HG03565 (cell line): Measurements from ENCODE around the gene CREB3.

Experiments
- ATAC-seq: cut with Tn5 transposase; IDR thresholded peaks from one replicate; pipeline ENCODE4 v1.9.1; 2021; ENCODE audit warnings: mild to moderate bottlenecking, moderate library complexity; ENCODE audit not compliant: unreplicated experiment

CREB3 gene

DNA sequence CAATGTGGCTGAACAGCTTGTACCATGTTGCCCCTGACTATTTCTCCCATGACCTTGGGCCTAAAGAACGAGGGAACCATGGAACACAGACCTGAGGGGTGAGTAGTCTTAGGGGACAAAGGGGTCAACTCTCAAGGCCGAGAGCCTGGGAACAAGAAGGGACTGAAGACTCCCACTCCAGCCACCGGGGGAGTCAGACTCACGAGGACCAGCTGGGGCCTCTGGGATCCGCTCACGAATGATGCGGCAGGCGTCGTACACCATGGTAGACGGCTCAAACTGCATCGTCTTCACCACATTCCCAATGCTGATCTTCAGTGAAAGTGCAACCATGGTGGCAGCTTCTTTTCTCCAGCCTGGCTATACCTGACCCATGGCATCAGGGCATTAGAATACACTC, 7.1 kb upstream of the CREB3 start:
- ATAC-seq = no peak

DNA sequence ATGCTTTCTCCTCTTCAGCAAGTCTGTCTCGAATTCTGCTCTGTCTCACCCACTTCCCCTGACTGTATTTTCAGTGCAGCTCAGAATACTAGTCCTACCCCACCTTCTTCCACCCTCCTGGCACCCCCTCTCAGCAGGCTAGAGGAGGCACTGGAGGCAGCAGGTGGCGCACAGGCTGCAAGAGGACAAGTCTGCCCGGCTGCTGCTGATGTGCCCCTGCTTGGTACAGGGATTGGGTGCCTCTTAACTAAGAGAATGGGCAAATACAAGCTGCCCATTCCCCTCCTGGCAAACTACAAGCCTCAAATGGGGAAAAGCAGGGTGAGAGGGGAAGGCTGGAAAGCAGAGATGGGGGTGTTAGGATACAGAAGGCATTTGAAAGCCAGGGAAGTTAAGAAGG, 5.5 kb upstream of the CREB3 start:
- ATAC-seq = no peak

DNA sequence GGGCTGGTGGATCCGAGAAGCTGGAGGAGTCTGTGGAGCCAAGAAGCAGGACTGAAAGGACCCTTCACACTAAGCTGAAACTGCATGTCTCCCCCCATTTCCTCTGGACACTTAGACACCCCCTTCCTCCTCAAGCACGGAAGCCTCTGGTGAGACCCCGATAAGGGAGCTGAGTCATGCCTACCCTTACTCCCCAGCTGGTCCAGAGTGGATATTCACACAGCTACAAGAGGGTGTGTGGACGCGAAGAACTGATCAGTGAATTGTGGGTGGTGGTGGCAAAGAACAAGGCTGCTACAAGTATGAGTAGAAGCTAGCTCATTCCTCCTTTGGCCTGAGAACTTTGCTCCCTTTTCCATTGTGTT, 4.8 kb upstream of the CREB3 start:
- ATAC-seq = no peak

DNA sequence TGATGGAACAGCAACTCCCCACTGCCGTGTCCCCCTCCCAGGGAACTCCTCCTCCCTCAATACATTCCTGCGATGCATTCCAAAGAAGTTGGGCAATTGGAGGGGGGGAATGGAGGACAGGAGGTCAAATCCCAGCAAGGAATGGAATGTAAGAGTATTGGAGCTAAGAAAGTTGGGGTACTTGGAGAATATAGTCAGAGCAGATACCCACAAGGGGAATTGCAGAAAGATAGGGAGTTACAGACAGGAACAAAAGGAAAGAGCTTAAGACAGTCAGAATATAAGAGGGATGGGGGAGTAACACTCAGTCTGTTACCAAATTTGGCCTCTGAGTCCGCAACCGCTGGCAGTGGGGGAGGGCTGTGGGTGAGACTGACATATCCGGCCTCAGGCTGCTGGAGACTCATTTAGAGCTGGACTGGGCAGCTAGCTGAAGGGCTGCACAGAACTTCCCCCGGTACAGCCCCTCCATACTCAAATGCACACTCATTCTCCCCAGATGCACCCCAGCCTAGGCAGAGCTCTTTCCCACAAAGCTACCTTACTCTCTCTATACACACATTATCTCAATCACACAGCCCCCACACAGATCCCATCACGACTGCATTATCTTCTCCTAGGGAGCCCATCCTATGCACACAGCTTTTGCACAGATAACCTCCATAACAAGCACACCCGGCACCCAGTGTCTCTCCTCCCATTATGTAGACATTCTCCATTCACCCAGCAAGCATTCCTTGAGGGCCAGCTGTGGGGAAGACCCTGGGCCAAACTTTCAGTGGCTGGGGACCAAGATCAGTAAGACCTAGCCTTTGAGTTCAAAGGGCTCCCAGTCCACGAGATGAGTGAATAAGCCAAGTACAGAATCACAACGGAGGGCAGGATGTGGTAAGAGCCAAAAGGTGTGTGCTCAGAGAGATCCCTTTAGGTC, 4.2 kb upstream of the CREB3 start:
- ATAC-seq = no peak

DNA sequence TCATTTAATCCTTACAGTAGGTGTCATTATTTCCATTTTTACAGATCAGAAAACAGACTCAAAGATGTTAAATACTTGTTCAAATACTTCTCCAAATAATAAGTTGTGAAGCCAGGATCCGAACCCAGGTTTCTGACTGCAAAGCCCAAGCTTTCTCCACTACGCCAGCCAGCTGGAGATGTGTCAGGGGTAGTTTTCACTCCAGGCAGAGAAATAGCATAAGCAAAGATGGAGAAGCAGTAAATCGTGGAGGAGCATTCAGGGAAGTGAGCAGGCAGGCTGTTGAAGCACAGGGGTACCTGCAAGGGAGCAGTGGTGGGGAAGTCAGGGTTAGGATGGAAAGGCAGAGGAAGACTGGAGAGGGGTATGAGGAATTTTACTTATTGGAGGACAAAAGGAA, 3.4 kb upstream of the CREB3 start:
- ATAC-seq = no peak

DNA sequence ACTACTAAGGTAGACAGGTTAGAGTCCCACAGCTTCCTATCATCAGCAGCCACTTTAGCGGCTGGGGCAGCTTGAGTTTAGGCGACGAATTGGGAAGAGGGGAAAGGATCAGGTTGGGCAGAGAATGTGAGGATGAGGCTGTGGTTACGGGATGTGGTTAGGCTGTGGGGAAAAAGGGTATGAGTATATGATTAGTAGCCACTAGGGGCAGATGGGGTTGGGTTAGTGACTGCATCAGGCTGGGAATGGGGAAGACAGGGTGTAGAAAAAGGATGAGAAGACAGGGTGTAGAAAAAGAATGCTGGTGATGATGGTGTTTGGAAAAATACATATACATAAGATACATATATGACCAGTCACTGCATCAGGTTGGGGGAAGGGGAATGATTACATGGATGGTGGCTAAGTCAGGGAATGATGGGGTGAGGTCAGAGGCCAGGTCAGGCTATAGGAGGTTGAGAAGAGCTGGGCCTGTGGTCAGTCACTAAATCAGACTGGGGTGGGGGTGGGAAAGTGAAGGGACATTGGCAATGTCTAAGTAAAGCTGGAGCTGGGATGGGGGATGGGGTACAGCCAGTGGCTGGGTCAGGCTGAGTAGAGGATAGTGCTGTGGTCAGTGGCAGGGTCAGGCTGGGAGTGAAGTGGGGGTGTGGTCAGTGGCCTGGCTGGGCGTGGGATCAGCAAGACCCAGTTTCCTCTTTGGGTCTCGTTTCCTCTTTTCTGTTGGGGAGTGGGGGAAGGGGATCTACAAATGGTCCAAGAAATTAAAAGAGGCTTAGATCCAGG, 2.6 kb upstream of the CREB3 start:
- ATAC-seq = no peak

DNA sequence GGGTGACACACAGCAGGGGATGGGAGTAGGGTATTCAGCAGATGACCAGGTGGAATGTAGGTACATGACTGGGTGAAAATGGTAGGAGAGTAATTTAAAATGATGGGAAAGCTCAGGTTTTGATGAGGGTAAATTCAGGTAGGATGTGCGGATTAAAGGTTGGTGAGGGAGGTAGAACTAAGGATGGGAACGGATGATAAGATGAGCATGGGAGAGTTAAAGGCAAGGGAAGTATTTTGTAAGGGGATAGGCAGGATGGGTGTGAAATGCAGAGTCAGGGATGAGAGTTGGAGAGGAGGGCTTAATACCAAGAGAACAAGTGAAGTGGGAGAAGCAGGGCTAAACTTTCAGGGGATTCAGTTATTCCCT, 2.0 kb upstream of the CREB3 start:
- no peak for ATAC-seq

DNA sequence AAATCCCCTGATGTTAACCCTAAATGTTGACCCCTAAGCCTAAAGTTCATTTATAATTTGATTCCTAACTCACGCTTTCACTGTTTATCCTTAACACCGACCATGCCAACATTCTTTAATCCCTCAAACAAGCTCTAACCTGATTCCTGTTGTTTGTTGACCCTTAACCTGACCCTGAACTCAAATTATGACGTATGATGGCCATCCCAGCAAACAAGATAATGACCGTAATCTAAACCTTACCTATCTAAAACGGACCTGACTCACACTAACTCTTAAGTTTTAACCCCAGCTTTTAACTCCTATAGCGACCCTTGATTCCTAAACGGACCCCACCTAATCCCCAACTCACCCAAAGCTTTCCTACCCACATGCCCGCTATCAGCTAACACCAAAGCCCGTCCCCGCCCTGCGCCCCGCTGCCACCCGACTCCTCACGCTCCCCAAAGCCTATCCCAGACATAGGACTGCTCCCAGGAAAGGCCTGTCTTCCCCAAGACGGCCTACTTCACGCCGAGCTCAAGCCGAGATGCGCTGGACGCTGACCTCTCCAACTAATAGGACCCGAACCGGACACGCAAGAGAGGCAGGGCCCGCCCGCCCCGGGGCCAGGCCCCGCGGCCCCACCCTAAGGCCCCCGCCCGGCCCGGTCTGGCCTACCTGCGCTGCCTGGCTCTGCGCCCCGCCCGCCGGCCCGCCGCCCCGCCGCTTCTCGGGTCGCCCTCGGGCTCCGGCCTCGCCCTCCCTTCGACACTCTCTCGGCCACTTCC, 866 bp upstream of the CREB3 start:
- no peak for ATAC-seq

DNA sequence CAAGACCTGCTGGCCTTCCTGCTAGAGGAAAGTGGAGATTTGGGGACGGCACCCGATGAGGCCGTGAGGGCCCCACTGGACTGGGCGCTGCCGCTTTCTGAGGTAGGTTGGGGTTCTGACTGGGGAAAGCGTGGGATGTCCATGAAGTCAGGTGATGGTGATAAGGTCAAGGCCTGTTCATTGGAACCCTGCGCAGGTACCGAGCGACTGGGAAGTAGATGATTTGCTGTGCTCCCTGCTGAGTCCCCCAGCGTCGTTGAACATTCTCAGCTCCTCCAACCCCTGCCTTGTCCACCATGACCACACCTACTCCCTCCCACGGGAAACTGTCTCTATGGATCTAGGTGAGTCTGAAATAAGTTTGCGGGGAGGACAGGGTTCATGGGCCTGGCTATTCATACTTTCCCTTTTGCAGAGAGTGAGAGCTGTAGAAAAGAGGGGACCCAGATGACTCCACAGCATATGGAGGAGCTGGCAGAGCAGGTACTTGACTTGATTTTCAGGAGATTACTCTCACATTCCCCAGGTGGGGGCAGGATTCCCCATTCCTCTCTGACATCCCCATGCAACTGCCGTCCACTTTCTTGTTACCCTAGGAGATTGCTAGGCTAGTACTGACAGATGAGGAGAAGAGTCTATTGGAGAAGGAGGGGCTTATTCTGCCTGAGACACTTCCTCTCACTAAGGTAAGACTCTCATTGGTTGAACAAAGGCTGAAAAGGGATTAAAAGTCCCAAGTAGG, 505 bp downstream of the CREB3 start:
- ATAC-seq = no peak

DNA sequence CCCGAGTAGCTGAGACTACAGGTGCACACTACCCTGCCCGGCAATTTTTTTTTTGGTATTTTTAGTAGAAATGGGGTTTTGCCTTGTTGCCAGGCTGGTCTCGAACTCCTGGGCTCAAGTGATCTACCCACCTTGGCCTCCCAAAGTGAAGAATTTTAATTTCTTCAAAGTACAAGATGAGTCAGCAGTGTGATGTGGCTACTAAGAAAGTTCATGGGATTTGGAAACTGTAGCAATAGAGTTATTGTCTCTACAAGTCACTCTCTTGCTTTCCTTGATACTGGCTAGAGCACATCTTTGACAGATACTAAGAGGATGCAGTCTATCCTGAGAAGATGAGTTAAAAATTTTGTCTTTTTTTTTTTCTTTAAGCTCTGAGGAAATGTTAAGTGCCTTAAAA, 1.6 kb downstream of the CREB3 start:
- no peak for ATAC-seq

DNA sequence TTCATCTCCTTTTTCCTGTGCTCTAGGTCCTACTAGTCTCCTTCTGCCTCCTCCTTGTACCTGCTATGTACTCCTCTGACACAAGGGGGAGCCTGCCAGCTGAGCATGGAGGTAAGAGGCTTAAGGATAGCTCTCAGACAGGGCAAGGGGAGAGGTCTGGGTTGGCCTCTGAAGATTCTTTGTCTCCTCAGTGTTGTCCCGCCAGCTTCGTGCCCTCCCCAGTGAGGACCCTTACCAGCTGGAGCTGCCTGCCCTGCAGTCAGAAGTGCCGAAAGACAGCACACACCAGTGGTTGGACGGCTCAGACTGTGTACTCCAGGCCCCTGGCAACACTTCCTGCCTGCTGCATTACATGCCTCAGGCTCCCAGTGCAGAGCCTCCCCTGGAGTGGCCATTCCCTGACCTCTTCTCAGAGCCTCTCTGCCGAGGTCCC, 3.8 kb downstream of the CREB3 start:
- no peak for ATAC-seq

DNA sequence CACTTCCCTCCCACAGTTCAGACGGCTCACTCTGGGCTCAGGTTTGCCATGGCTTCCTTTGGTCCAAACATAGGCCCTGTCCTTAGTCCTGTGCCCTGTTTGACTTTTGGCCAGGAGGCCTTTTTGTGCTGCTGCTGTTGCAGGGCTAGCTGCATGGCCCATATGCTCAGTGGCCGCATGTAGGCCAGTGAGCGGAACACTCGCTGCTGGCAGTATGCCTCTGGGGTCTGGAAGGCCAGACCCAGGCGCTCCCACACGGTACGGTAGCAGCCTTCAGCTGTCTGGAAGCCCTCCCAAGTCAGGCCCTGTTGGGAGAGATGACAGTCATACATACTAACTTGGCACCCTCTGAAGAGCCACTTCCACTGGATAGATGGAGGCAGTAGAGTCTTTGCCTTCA, 4.7 kb downstream of the CREB3 start:
- ATAC-seq = no peak

DNA sequence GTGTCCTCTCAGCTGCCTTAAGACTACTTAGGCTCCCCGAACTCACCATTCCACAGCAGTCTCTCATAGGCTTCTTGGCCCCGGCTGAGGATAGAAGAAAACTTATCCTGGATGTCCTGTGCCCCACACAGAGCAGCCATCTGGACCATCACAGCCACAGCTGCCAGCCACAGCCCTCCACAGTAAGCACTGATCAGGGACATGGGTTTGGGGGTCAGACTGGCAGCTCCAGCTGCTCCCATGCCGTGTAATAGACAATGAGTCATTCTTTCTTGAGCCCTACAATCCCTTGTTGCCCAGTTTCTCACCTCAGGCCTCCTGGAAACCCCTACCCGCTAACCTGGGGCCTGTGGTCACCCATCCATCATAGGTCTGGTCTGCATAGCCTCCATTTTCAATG, 5.7 kb downstream of the CREB3 start:
- ATAC-seq = no peak

DNA sequence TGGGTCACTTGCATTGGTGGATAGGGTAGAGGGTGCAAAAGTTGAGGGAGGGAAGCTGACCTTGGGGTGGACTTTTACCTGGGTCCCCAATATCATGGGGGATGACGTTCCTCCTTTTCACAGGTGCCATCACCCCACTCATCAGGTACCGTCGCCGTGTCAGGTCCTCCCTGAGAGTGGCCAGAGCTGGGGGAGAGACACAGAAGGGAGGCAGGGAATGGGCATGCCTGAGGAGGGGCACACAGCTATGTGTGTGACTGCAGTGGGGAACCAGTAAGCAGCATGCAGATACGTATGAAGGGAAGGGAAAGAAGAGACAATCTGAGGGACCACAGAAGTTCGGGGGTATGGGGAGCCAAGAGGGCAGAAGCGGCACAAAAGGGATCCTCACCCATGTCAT, 6.5 kb downstream of the CREB3 start:
- no peak for ATAC-seq

DNA sequence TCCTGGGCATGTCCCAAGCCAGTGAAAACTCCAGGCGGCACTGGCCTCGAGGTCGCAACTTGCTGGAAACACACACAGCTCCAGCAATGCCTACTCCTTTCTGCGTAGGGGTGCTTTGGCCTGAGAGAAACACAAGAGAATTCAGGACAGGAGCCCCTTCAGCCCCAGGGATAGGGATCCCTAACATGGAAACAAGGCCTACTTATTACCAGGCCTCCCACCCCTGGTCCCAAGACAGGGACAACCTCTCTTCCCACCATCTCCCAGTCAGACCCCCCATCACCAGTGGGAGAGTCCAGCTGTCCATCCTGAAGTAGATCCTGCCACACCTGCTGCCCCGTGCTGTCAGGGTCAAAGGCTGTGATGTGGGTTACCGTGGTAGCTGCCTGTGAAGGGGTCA, 7.8 kb downstream of the CREB3 start:
- no peak for ATAC-seq

DNA sequence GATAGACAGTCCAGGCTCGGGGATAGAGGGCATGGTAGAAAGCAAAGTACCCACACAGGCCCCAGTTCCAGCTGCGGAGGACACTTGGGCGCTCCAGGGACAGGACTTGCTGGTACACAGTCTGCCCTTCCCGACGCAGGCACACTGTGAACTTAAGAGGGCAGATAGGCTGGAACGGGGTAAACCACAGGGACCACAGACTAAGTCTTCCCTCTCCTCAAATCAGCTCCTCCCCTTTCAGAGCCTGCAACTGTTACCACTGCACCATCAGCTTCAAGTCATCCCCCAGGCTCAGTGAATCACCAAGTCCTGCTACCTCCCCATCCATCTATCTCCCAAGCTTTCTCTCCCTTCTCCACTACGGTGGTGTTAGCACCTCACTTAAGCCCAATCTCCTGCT, 9.3 kb downstream of the CREB3 start:
- no peak for ATAC-seq

DNA sequence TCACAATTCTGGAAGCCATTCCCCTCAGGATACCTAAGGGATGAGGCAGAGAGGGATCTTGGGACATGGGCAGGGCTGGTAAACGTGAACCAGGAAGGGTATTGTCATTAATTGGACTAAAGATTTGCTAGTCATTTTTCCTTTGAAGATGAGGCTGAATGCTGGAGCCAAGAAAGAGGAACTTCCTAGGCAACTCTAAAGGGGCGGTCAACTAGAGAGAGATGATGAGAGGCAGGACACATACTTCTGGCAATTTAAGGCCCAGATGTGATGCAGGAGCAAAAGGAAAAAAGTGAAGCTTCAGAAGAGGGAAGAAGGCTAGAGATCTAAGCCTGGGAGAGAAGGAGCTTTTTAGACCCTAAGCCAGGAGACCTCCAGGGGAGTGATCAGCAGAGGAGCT, 11.0 kb downstream of the CREB3 start:
- no peak for ATAC-seq

DNA sequence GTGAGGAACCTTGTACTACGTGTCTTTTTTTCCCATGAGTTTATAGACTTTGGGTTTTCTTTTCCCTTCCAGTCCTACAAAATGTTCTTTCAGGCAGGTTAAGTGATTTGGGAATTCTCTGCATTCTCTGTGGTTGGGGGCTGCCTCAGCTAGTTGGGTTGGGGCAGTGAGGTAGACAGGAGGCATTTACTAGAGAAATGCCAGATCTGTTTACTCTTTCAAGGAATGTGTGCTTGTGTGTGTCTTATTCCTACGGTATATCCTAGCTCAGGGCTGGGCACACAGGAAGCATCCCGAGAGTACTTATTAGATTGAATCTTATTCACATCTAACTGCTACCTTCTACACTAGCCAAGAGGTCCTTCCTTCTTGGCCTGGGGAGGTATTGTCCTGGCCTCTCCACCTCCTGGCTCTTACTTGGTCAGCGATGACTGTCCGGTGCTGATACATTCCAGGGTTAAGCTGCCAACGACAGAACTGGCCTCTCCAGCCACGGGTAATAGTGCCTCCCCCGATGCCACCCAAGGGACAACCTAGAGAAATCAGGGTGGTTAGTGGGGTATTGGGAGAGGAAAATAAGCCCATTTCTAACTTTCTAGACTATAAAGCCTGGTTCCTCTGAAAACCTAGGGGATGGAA, 11.5 kb downstream of the CREB3 start:
- ATAC-seq = no peak

DNA sequence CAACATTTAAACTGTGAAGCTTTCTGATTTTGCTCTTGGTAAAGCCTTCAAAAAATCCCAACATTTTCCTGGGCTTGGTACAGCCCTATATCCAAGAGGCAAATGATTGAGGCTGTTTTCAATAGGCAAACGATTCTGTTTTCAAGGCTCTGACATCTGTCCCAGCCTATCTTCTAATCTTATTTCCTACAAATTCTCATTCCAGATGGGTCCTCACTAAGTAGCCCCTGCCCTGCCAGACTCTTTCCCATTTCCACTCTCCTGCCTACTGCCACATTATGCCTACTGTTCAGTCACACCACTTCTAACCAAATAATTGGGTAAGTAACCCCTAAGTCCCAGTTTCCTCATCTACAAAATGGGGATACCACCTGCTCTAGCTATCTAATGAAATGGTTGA, 13.1 kb downstream of the CREB3 start:
- ATAC-seq = no peak

DNA sequence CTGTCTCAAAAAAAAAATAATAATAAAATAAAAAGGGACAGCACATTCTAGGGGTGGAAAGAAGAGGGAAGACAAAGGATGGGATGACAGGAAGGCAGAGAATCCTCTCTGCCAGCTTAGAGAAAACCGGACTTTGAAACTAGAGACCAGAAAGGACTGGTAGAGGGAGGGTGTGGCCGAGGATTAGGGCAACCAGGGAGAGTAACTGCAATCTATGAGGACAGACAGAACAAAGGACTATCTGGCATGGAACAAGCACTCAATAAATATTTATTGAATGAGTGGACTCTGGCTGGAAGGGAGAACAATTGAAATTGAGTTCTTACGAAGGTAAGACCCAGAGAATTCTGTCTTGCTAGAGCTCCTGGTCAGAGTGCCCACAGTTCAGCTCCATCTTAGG, 14.1 kb downstream of the CREB3 start:
- no peak for ATAC-seq
